GM19395 (cell line): ENCODE results near the gene CRTAP.
"Not testable (repeated sequence)": the region's sequence is repeated elsewhere in the genome, so short reads cannot be mapped to it uniquely, and the experiment has no call there.

Experiments
- ATAC-seq: cut with Tn5 transposase; IDR thresholded peaks from one replicate; pipeline ENCODE4 v1.9.1; 2021; ENCODE audit warnings: mild to moderate bottlenecking, moderate library complexity; ENCODE audit not compliant: unreplicated experiment

The CRTAP gene

DNA sequence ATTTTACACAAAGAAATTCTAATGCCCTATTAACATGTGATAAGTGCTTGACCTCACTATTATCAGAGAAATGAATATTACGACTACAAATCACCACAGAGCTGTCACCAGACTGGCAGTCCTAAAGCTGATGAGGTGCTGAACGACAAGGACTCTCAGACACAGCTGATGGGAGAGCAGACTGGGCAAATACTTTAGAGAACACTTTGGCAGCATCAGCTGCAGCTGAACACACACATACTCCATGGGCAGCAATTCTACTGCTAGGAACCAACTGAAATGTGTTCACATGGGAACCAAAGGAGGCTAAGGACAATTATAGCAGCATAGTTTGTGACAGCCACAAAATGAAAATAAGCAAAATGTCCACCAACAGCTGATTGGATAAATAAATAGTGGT, 59.3 kb downstream of the CRTAP start:
- ATAC-seq, result no peak

DNA sequence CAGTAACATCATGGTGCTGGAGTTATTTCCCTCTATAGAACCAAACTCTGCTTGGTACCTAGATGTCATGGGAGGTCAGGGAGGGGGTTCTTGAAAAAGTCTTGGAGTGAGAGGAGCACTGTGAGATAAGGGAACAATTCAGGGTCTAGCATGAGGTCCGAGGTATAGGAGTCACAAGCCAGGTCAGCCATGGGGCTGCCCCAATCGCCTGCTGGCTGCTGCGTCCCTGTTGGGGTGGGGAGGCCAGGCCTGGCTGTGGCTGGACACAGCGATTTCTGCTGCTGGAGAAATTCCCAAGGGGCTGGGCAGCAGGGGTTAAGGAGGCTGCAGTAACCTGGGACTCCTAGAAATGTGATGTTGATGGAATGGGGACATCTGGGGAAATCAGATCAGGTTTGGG, 59.9 kb downstream of the CRTAP start:
- no peak for ATAC-seq

DNA sequence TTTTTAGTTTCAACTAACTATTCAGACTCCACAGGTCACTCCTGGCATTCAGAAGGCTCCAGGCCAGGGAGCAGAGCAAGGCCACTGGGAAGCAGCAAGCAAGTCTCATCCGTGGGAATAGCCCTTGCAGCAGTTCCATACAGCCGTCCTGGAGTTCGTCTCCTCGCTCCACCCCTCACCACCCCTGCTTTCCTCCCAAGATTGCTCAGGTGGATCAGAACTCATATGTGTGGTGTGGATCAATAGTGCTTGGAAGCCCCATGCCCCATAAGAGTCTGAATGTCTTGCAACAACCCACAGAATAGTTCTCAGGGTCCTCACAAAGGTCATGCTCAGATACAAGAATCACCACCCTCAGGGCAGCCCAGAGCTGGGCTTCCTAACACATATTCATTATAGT, 60.3 kb downstream of the CRTAP start:
- no peak for ATAC-seq

DNA sequence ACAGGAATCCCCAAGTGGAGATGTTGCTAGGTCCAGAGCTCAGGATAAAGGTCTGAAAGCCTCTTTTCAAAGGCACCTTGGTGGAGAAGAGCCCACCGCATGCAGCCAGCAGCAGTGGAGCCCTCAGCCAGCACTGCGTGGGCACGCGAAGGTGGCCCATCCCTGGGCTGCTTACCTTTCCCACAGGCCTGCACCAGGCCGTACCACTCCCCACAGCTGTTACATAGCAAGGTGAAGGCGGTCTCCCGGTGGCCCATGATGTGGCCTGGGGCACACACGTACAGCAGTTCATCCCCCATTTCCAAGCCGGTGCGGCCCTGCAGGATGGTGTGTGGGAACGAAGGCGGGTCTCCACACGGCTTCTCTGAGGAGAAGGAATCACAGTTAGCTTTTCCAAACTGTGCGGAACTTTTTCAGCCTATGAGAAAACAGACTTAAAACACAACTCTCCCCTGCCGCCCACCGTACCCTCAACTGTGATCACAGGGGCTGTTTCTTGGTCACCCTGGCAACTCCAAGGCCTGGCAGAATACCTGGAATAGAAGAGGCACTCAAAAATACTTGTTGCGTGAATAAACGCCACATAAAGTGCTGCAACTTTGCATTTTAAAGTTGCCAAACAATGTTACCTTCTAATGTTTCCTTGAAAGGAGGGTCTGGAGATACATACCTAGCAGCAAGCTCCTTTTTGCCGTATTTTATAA, 61.0 kb downstream of the CRTAP start:
- ATAC-seq, result no peak

DNA sequence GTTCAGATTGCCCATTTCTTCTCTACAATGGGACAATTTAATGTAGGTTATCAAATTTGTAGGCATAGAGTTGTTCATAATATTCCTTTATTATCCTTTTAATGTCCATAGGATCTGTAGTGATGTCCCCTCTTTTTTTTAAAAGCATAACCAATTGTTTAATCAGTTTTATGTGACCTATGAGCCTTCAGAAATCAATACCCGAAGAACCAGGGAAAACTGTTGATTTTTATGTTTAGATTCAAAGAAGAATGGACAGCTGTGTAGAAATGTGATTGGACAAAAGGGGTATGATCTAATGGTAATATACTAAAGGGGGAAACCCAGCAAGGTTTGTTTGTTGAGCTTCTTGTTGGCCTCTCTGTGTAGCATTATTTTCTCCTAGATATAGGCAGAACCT, 65.3 kb downstream of the CRTAP start:
- no peak for ATAC-seq

DNA sequence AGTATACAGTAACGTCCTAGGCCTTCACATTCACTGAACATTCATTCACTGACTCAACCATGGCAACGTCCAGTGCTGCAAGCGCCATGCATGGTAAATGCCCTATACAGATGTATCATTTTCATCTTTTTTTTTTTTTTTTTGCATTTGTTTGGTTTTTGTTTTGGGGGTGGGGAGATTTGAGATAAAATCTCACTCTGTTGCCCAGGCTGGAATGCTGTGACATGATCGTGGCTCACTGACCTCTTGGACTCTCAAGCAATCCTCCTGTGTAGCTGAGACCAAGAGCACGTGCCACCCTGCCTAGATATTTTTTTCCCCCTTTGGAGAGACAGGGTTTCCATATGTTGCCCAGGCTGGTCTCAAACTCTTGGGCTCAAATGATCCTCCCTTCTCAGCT, 67.4 kb downstream of the CRTAP start:
- ATAC-seq, result no peak

DNA sequence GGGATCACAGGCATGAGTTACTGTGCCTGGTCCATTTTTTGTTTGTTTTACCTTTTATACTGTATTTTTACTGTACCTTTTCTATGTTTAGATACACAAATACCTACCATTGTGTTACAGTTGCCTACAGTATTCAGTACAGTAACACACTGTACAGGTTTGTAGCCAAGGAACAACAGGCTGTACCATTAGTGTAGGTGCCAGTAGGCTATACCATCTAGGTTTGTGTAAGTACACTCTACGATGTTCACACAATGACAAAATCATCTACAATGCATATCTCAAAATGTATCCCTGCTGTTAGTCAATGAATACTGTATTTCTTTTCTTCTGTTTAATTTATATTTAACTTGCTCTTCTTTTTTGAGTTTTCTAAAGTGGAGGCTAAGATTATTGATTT, 67.8 kb downstream of the CRTAP start:
- not testable (repeated sequence) for ATAC-seq

DNA sequence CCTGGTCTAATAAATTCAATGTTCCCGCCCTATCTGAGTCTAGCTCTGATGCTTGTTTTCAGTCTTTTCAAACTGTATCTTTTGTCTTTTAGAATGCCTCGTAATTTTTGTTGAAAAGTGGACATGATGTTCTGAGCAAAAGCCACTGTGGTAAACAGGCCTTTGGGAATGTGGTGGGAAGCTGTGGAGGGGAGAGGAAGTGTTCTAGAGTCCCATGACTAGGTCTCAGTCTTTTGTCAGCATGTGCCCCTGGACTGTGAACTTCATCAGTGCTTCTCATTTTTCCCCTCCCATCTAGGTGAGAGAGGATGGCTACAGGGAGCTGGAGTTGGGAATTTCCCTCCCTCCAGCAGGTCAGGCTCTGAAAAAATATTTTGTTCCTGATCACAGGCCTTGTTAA, 71.0 kb downstream of the CRTAP start:
- no peak for ATAC-seq

DNA sequence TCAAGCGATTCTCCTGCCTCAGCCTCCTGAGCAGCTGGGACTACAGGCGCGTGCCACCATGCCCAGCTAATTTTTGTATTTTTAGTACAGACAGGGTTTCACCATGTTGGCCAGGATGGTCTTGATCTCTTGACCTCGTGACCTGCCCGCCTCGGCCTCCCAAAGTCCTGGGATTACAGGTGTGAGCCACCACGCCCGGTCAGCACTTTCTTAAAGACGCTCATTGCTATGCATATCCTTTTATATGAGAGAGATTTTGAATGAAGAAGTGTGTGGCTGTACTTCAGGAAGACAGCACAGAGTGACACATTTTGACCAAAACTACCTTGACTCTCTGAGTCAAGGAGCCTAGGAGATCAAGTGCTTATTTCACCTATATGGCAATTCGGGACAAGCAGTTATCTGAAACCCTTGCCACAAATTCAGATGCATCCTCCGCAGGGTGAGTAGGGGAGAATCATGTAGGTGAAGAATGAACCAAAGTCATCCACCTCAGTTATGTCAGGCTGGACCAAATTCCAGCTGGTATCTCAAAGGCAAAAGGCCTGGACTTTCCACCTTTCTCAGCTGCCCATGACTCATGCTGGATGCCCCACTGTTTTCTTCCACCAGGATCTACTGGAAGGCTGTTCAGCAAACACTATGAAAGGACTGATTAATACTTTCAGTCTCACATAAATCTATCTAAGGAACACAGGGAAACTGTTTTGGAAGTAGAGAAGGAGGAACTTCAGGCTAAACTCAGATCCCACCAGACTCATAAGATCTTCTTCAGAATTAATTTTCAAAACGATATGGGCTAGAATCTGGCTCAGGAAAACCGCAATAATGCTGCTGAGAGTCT, 72.9 kb downstream of the CRTAP start:
- ATAC-seq, result no peak

DNA sequence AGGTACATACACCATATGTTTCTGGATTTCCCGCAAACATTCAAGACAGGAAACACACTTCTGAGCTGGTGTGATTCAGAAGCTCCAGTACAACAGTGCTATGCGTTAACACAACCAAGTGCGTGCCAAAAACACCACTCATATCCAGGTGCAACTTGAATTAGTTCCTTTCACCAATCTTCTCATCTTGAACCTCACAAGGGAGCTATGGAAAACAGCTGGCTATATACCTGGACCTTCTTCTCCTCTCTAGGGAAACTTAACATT, 73.5 kb downstream of the CRTAP start:
- ATAC-seq, result no peak

DNA sequence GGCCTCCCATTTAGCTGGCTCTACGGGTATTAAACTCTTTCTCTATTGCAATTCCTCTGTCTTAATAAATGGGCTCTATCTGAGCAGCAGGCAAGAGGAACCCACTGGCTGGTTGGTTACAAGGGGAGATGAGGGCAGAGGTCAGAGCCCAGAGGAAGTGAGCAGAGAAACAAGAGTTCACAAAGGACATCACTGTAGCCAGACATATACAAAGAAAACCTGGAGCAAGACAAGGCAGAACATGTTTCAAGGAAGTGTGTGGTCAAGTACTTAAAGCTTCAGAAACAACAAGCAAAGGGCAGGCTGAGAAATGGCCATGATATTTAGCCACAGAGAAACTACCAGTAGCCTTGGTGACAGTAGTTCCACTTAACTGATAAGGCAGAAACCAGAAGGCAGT, 80.5 kb downstream of the CRTAP start:
- ATAC-seq, result no peak

DNA sequence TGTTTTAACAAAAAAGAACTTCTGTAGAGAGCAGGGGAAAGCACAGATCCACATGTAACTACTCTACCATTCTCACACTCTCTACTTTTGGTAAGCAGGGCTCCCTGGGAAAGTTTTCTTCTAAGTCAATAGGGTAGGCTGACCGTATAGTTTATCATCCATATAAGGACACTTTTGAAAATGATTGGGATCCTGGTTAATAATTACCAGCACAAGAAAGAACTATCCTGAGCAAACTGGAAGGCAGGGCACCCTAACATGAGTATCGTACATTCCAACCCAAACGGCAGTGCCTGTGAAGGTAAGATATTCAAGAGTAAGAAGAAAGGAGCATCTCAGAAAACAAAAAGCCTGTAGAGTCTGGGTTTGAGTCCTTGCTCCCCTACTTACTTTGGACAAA, 82.7 kb downstream of the CRTAP start:
- ATAC-seq, result no peak
